ENCODE results near the gene CAMTA1.

The CAMTA1 gene

DNA sequence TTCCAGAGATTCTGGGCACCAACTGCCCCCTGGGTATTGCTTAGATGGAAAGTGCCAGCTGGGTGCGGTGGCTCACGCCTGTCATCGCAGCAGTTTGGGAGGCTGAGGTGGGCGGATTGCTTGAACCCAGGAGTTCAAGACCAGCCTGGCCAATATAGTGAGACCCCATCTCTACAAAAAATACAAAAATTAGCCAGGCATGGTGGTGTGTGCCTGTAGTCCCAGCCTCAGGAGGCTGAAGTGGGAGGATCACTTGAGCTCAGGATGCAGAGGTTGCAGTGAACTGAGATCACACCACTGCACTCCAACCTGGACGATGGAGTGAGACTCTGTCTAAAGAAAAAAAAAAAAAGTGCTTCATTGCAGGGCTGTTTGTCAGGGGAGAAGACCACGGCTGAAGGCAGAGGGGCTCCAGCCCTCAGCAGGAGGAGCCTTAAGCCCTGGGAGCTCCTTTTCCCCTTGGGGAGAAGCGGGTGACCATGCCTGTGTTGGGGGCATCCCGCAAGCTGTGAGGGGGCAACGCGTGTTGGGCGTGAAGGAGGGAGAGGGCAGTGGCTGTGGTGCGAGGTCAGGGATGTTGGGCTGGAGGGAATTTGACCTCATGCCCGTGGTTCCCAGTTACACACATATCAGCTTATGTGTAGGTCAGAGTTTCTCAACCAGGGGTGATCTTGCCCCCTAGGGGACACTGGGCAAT is 854.3 kb downstream of the CAMTA1 start:
- H3K79me2 ChIP-seq (ENCODE audit: insufficient read depth, low read length): no peaks in the 10 kb centered on the region
- H2AFZ ChIP-seq (ENCODE audit: low read depth, low read length): no peak overlapping the region
- H4K20me1 ChIP-seq (ENCODE audit: insufficient read depth, low read length): peaks cover 6% of the 10 kb centered on the region; the same call in 1 of the 2 replicates
- H3K4me2 ChIP-seq (ENCODE audit: insufficient read depth, low read length): no peak overlapping the region
- H3K4me1 ChIP-seq (ENCODE audit: insufficient read depth, low read length): no peaks in the 10 kb centered on the region
- TF ChIP-seq, protein P1, sequence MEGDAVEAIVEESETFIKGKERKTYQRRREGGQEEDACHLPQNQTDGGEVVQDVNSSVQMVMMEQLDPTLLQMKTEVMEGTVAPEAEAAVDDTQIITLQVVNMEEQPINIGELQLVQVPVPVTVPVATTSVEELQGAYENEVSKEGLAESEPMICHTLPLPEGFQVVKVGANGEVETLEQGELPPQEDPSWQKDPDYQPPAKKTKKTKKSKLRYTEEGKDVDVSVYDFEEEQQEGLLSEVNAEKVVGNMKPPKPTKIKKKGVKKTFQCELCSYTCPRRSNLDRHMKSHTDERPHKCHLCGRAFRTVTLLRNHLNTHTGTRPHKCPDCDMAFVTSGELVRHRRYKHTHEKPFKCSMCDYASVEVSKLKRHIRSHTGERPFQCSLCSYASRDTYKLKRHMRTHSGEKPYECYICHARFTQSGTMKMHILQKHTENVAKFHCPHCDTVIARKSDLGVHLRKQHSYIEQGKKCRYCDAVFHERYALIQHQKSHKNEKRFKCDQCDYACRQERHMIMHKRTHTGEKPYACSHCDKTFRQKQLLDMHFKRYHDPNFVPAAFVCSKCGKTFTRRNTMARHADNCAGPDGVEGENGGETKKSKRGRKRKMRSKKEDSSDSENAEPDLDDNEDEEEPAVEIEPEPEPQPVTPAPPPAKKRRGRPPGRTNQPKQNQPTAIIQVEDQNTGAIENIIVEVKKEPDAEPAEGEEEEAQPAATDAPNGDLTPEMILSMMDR (IDR thresholded peaks at IDR 0.05; ENCODE audit: borderline replicate concordance, extremely low read depth, low read length, poor library complexity, severe bottlenecking): no peak
- TF ChIP-seq EZH2 (IDR thresholded peaks at IDR 0.05; ENCODE audit: borderline replicate concordance, low read depth, low read length, severe bottlenecking): no peak
- no peaks in the 10 kb centered on the region for H3K9me3 ChIP-seq (ENCODE audit: insufficient read depth, low read length, severe bottlenecking)
- no peaks in the 10 kb centered on the region for H3K36me3 ChIP-seq (ENCODE audit: insufficient read depth, low read length)
- H3K27me3 ChIP-seq (ENCODE audit: insufficient read depth, low read length, poor library complexity): no peaks in the 10 kb centered on the region
- no peak overlapping the region for H3K27ac ChIP-seq (ENCODE audit: low read length)
- H3K4me3 ChIP-seq (ENCODE audit: low read depth in 1 of 2, low read length in 2 of 2): no peak overlapping the region
- no peak overlapping the region for H3K9ac ChIP-seq (ENCODE audit: low read depth, low read length)
- DNase-seq: no peak
- ATAC-seq (ENCODE audit: insufficient read depth, low read depth): no peak

DNA sequence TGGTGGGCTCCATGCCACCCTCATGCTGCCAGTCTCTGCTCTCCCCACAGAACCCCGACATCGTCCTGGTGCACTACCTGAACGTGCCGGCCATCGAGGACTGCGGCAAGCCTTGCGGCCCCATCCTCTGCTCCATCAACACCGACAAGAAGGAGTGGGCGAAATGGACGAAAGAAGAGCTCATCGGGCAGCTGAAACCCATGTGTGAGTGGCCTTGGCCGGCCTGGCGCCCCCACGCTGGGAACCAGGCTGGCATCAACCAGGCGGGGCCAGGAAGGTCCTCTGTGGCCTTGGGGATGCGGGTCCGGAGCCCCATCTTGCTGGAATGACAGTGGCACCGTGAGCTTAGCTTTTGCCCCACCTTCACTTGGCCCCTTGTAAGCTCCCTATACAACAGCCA is 855.1 kb downstream of the CAMTA1 start:
- TF ChIP-seq EZH2 (IDR thresholded peaks at IDR 0.05; ENCODE audit: borderline replicate concordance, low read depth, low read length, severe bottlenecking): no peak
- TF ChIP-seq, protein P1 (IDR thresholded peaks at IDR 0.05; ENCODE audit: borderline replicate concordance, extremely low read depth, low read length, poor library complexity, severe bottlenecking): no peak
- no peaks in the 10 kb centered on the region for H3K4me1 ChIP-seq (ENCODE audit: insufficient read depth, low read length)
- no peaks in the 10 kb centered on the region for H3K27me3 ChIP-seq (ENCODE audit: insufficient read depth, low read length, poor library complexity)
- H3K79me2 ChIP-seq (ENCODE audit: insufficient read depth, low read length): no peaks in the 10 kb centered on the region
- peaks cover 6% of the 10 kb centered on the region; the same call in 1 of the 2 replicates for H4K20me1 ChIP-seq (ENCODE audit: insufficient read depth, low read length)
- ATAC-seq (ENCODE audit: insufficient read depth, low read depth) (no peak), DNase-seq (no peak)
- no peak overlapping the region for H2AFZ ChIP-seq (ENCODE audit: low read depth, low read length)
- no peak overlapping the region for H3K9ac ChIP-seq (ENCODE audit: low read depth, low read length)
- H3K9me3 ChIP-seq (ENCODE audit: insufficient read depth, low read length, severe bottlenecking): no peaks in the 10 kb centered on the region
- H3K27ac ChIP-seq (ENCODE audit: low read length): no peak overlapping the region
- H3K4me2 ChIP-seq (ENCODE audit: insufficient read depth, low read length): no peak overlapping the region
- H3K4me3 ChIP-seq (ENCODE audit: low read depth in 1 of 2, low read length in 2 of 2): no peak overlapping the region
- H3K36me3 ChIP-seq (ENCODE audit: insufficient read depth, low read length): no peaks in the 10 kb centered on the region

DNA sequence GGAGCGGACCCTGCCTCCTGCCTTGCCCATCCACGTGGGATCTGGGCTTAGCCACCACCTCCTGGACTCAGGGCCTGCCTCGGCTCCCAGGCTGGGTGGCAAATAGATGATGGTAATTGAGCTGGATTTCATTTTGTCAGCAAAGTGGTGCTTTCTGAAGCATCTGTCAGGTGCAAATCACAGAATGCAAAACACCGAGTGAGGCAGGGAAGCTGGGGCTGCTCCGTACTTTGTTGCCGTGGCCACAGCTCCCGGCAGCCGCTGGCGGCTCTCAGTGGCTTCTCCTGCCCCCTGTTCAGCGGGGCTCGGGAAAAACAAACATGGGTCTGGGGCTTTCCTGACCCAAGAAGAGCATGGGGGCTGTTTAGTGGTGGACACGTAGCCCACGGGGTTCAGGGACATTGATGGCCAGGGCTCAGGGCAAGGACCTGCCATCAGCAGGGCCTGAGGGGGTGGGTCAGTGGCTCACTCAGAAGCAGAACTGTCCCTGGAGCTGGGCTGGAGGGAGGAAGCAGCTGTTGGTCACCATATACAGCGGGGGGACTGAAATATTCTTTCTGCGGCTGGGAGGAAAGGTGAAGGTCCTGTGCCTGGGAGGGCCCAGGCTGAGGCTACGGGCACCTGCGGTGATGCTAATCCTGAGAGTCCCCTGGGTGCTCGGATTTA is 855.8 kb downstream of the CAMTA1 start:
- no peak overlapping the region for H2AFZ ChIP-seq (ENCODE audit: low read depth, low read length)
- no peaks in the 10 kb centered on the region for H3K79me2 ChIP-seq (ENCODE audit: insufficient read depth, low read length)
- H3K27me3 ChIP-seq (ENCODE audit: insufficient read depth, low read length, poor library complexity): no peaks in the 10 kb centered on the region
- no peak overlapping the region for H3K9ac ChIP-seq (ENCODE audit: low read depth, low read length)
- H3K4me2 ChIP-seq (ENCODE audit: insufficient read depth, low read length): no peak overlapping the region
- H3K36me3 ChIP-seq (ENCODE audit: insufficient read depth, low read length): no peaks in the 10 kb centered on the region
- no peak overlapping the region for H3K4me3 ChIP-seq (ENCODE audit: low read depth in 1 of 2, low read length in 2 of 2)
- H3K9me3 ChIP-seq (ENCODE audit: insufficient read depth, low read length, severe bottlenecking): no peaks in the 10 kb centered on the region
- ATAC-seq (ENCODE audit: insufficient read depth, low read depth): no peak
- no peak for DNase-seq
- no peak overlapping the region for H3K27ac ChIP-seq (ENCODE audit: low read length)
- TF ChIP-seq, protein P1 (IDR thresholded peaks at IDR 0.05; ENCODE audit: borderline replicate concordance, extremely low read depth, low read length, poor library complexity, severe bottlenecking): no peak
- no peak for TF ChIP-seq EZH2 (IDR thresholded peaks at IDR 0.05; ENCODE audit: borderline replicate concordance, low read depth, low read length, severe bottlenecking)
- peaks cover 6% of the 10 kb centered on the region; the same call in 1 of the 2 replicates for H4K20me1 ChIP-seq (ENCODE audit: insufficient read depth, low read length)
- no peaks in the 10 kb centered on the region for H3K4me1 ChIP-seq (ENCODE audit: insufficient read depth, low read length)

Measured in DND-41 (cell line).